ENCODE data around the gene PLXDC1.

Gene PLXDC1

GRCh38 chr17:39062846-39063680, 88.4 kb downstream of the PLXDC1 start (continued):
- peak; percentile 85 for TF ChIP-seq PRDM6 (tag by site-specific recombination; IDR thresholded peaks at IDR 0.05)
- no peak for TF ChIP-seq BCL11A (tag by site-specific recombination; IDR thresholded peaks at IDR 0.05; ENCODE audit: low read depth)
- no peak for TF ChIP-seq ZFP3 (tag by site-specific recombination; IDR thresholded peaks at IDR 0.05; ENCODE audit: low read depth)
- no peak for TF ChIP-seq HOXD13 (CRISPR knock-in tag; IDR thresholded peaks at IDR 0.05; ENCODE audit: borderline replicate concordance)
- no peak for TF ChIP-seq ZNF423 (tag by site-specific recombination; IDR thresholded peaks at IDR 0.05)
- TF ChIP-seq ZNF792 (tag by site-specific recombination; IDR thresholded peaks at IDR 0.05) = no peak
- no peak for TF ChIP-seq ZNF292 (tag by site-specific recombination; IDR thresholded peaks at IDR 0.05; ENCODE audit: borderline replicate concordance, low read depth)
- TF ChIP-seq ZNF239 (tag by site-specific recombination; IDR thresholded peaks at IDR 0.05) = no peak
- TF ChIP-seq ZNF341 (tag by site-specific recombination; IDR thresholded peaks at IDR 0.05; ENCODE audit: low read depth) = peak; percentile 60; the same call in 1 of the 2 replicates
- no peak for TF ChIP-seq ZNF266 (tag by site-specific recombination; IDR thresholded peaks at IDR 0.05; ENCODE audit: low read depth)
- no peak for TF ChIP-seq ZNF791 (tag by site-specific recombination; IDR thresholded peaks at IDR 0.05)
- TF ChIP-seq ZNF76 (tag by site-specific recombination; IDR thresholded peaks at IDR 0.05; ENCODE audit: borderline replicate concordance, low read depth) = no peak
- TF ChIP-seq ZBTB26 (tag by site-specific recombination; optimal IDR thresholded peaks at IDR 0.05) = no peak
- peak; percentile 33; the same call in 1 of the 2 replicates for TF ChIP-seq SP7 (tag by site-specific recombination; IDR thresholded peaks at IDR 0.05)
- TF ChIP-seq BCL6B (tag by site-specific recombination; IDR thresholded peaks at IDR 0.05) = peak; percentile 73
- no peak for TF ChIP-seq ZNF837 (tag by site-specific recombination; IDR thresholded peaks at IDR 0.05)
- no peak for TF ChIP-seq ZFHX2 (tag by site-specific recombination; conservative IDR thresholded peaks at IDR 0.05)
- no peak for TF ChIP-seq KLF7 (tag by site-specific recombination; IDR thresholded peaks at IDR 0.05; ENCODE audit: borderline replicate concordance)

- ChIA-PET CTCF (interaction anchor here (0.7 to 1.4 kb wide), 4 partner anchors 55 to 868 kb away, joined by 3 to 5 read pairs (median 4); no protein-coding TSS in a partner anchor), POLR2A (interaction anchor here (1.2 kb wide), 1 partner anchor 21 kb away, joined by 3 read pairs; no protein-coding TSS in a partner anchor)
- H3K4me1 ChIP-seq (ENCODE audit: control insufficient read depth, insufficient read depth, low read length) = peaks cover 11% of the 10 kb centered on the region
- no peak overlapping the region for H3K4me3 ChIP-seq (ENCODE audit: low read depth, low read length)
- TF ChIP-seq SCRT2 (tag by site-specific recombination; IDR thresholded peaks at IDR 0.05) (no peak), MYNN (tag by site-specific recombination; IDR thresholded peaks at IDR 0.05; ENCODE audit: borderline replicate concordance) (no peak), ZBTB26 (tag by site-specific recombination; optimal IDR thresholded peaks at IDR 0.05) (no peak), ZNF426 (tag by site-specific recombination; IDR thresholded peaks at IDR 0.05) (no peak), ZBTB6 (tag by site-specific recombination; IDR thresholded peaks at IDR 0.05) (no peak), ZNF449 (tag by site-specific recombination; IDR thresholded peaks at IDR 0.05) (no peak)
- no peak overlapping the region for H3K27ac ChIP-seq (ENCODE audit: extremely low read depth, low read depth, low read length)
- H3K36me3 ChIP-seq (ENCODE audit: control insufficient read depth in 2 of 2, insufficient read depth in 1 of 2, low read length in 2 of 2) = no peaks in the 10 kb centered on the region
- no peaks in the 10 kb centered on the region for H3K9me3 ChIP-seq (ENCODE audit: control insufficient read depth, insufficient read depth, low read depth, low read length)
These were observed 92.9 kb downstream of the PLXDC1 start for GRCh38 chr17:39058524-39058923.
